NCI-H1436 treated with DMSO at 0.1 percent for 48 hours (cell line): ENCODE data around the gene NFYC.

Source experiments
- DNase-seq: peaks from one replicate; lab custom pipeline; 2025; lab: John Stamatoyannopoulos, UW

Gene NFYC

DNA sequence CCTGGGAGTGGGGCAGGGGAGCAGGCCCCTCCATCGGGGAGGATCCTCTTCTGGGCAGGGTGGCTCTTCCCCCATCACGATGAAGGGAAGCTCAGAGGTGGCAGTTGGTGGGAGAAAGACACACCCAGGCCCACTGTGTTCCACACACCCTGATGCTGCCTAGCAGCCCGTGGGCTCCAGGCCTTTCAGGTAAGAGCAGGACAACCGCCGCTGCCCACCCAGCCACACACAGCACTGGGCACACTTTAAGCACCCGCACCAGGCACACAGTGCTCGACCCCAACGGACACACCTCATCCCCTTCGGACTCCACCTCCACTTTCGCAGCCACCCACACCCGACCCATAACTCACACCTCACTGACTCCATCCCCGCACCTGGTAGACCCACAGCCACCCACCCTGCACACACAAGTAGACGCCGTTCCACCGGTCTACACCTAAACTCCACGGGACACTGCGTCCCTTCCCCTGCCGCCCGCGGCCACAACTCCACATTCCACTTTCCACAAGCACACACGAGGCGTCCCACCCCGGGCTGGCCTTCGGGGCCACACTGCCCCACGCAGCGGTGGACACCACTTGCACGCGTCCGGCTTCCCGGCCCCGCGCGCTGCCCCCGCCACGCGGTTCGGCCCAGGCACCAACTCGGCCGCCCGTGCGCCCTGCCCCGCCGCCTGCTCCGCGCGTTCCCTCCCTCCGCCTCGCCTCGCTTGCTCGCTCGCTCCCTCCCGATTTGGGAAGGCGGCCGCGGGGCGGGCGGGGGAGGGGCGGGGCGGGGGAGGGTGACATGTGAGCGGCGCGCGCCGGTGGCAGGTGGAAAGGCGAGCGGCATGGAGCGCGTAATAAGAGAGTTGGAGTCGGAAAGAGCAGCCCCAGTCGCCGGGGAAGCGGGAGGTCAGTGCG, 91.7 kb downstream of the NFYC start, which contains the start of gene KCNQ4:
Gene KCNQ4, plus strand, starts transcription at position 787 of the 905 bp plus-strand sequence. CDS start 307 bp downstream, outside the sequence.
- DNase-seq: no peak

DNA sequence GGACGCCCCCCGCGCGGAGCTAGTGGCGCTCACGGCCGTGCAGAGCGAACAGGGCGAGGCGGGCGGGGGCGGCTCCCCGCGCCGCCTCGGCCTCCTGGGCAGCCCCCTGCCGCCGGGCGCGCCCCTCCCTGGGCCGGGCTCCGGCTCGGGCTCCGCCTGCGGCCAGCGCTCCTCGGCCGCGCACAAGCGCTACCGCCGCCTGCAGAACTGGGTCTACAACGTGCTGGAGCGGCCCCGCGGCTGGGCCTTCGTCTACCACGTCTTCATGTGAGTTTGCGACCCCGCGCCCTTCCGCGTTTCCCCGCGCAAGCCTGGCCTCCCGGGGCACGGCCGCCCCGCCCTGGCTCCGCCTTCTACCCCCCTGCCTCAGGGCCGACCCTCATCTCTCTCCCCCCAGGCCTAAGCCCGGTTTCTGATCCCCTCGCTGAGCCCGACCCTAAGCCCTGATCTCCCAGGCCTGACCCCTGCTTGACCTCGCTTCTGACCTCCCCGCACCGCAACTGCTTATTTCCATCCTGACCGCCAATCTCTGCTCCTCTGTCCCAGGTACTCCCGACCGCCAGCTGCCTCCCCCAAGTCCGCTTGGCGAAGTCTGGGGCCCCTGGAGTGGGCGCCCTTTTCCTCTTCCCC, 92.8 kb downstream of the NFYC start:
- no peak for DNase-seq

DNA sequence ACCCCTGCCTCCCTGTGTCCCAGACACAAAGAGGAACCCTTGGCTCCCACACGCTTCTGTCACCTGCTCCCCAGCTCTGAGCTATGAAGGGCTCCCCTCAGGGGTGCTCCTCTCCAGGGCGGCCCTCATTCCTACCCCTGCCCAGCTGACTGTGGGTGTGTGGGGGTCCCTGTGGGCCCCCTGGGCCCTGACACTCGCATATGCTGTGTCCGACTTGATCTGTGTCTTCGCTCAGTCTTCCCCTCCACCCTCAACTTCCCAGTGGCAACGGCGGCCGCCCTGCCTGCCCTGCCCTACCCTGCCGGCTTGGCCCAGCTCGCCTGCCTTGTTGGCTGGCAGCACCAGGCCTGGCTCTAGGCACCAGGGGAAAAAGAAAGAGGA, 93.3 kb downstream of the NFYC start:
- DNase-seq: no peak

DNA sequence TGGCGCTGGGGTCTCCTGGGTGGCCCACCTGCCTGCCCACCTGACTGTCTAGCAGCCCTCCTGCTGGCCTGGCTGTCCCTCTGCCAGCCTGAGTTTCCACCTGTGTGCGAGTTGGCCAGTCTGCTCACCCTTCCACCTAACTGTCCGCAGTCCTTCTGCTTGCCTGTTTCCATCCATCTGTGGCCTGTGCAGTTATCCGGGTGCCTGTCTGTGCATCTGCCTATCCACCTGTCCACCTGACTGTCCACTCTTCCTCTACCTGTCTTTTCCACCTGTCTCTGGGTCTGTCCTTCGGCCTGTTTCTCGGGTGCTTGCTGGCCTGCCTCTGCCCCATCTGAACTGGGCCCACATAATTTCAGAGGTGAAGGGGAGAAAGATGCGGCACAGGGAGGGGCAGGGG, 93.9 kb downstream of the NFYC start:
- no peak for DNase-seq

DNA sequence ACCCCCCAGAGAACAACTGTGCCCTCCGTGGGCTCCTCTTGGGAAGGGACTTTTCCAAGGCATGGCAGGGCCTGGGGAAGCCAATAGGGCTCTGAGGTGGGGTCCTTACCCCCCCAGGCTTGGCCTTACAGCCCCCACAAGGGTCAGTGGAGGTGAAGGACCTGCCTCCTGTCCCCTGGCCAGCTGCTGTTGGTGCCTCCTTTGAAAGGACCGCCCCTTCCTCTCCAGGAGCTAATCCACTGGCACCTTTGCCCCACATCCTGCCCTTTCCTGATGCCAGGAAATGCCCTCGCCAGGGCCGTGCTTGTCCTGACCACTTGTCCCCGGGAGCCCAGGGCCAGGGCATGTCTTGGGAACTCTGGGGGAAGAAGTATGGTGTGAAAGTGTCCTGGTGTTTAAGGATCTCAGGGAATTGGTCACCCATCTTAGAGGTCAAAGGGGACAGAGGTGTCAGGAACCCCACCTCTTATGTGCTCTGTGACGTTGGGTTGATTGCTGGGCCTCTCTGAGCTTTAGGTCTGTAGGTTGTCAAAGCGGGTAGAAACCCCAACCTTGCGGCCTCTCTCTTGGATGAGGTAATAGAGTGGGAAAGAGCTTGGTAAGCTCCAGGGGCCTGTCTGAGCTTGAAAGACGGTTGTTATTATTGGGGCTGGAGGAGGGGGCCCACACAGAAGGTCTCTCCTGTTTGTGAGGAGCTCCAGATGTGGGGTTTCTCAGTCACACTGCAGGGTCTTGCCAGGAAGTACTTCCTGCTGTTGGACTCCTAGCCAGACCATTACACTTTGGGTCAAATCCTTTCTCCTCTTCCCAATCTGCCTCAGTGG, 94.9 kb downstream of the NFYC start:
- DNase-seq: no peak

DNA sequence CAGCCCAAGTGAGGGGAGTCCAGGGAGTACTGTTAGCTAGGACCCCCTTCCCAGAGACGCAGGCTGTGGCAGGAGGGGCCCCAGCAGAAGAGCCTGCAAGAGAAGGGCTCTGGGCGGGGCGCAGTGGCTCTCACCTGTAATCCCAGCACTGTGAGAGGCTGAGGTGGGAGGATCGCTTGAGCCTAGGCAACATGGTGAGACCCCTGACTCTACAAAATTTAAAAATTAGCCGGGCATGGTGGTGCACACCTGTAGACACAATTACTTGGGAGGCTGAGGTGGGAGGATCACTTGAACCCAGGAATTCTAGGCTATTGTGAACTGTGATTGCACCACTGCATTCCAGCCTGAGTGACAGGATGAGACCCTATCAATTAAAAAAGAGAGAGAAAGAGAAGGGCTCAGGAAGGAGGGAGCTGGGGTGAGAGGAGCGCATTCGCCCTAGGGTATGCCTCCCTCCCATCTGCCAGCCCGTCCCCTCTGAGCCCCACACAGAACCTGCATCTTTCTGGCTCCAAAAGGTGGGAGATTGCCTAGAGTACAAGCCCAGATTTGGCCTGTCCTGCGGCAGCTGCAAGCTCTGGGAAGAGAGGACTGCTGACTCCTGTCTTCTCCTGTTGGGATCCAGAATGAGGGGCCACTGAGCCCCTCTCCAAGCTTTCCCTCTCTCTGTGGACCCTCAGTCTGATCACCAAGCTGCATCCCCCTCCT, 95.6 kb downstream of the NFYC start:
- DNase-seq: no peak

DNA sequence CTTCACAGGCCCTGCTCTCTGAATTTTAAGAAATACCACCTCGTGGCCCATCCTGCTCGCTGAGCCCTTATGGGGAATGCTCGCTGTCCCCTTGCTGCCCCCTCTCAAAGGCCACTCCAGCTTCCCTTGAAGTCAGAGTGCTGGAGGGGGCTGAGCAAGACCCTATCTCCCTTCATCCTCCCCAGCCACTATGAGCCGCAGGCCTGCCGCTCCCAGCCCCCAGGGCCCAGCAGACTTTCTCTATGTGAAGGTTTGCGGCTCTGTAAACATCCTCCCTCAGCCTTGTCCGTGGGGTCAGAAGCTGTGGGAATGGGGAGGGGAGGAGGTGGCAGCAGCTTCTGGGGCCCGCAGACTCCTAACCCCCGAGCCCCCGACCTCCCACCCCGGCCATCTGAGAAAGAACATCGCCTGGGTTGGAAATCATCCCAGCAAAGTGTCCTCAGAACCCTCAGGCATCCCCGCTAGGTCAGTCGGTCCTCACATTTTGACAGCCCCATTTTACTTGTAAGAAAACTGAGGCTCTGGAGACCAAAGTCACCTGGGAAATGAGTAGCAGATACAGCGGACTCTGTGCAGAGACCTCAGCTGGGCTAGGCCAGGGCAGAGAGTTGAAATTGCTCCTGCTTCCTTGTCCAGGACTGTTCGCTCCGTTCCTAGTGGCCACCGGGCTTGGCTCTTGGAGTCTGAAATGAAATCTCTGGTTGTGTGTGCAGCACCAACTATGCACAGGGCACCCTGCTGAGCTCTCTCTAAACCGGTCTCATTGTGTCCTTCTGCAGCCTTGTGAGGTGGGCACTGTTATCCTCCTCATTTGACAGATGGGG, 96.4 kb downstream of the NFYC start:
- DNase-seq: no peak

DNA sequence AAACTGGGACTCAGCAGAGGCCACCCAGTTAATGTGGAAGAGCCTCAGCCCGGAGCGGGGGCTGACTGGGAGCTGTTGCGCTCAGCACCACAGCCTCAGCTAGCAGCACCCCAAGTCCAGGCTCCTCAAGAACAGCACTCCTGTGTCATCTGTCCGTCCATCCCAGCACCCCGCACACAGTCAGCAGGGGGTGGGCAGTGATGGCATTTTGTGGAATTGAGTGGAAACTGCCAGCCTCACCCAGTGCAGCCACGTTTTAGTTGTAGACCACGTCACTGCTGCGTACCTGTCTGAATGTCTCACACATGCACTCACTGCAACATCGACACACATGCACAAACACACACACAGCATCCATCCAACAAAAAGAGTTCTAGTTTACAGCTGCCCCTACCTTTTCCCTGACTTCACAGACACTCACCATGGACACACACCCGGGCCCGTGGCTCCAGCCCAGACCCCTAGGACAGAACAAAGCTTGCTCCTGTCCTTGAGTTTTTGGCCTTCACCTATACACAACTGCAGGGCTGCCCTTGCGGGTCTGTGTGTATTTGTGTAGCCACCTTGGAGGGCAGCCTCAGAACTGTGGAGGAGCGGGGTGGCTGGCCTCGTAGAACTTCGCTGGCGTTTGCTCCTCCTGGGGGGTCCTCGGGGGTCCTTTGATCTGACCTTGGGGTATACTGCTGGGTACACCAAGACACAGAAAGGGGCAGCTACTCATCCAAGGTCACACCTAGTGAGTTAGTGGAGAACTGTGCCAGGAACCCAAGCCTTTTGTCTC, 97.2 kb downstream of the NFYC start:
- no peak for DNase-seq

DNA sequence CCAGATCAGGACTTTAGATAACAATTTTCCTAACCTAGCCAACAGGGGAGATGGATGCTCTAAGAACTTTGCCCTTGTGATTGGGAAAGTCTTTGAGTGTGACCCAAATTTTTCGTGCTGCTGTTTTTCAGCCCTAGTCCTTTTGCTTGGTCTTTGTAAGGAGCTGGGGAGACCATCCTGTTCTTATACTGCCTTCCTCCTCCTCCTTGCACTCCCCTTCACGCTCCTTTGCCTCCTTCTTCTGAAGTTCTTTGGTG, 97.8 kb downstream of the NFYC start:
- no peak for DNase-seq

DNA sequence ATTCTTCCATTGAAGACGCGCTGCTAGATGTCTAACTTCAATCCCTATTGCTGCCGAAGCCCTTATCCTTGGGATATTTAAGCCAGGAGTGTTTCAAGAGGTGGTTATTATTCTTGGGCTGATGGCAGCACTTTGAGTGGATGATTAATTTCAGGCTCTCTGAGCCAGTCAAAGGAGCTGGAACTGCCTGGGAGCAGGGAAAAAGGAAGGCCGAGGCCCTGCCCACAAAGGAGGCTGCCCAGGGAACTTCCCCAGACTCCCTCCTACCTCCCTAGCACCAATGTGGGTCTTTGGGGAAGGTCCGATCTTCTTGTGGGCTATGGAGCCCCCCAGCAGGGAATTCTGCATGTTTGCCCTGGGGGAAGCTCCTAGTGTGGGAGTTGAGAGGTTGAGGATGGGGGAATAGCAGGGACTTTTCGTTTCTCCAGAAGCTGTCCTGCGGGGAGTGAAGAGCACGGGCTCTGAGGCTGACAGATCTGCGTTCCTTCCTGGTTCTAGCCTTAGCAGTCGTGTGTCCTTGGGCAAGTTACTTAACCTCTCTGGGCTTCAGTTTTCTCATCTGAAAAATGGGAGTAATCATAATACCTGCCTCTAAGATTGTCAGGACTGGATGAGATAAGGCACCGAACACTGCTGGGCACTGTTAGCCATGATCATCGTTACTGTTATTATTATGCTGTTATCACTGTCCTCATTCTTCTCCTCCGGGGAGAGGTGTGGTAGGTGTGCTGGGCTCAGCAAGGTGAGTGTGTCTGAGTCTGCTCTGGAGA, 98.3 kb downstream of the NFYC start:
- no peak for DNase-seq

DNA sequence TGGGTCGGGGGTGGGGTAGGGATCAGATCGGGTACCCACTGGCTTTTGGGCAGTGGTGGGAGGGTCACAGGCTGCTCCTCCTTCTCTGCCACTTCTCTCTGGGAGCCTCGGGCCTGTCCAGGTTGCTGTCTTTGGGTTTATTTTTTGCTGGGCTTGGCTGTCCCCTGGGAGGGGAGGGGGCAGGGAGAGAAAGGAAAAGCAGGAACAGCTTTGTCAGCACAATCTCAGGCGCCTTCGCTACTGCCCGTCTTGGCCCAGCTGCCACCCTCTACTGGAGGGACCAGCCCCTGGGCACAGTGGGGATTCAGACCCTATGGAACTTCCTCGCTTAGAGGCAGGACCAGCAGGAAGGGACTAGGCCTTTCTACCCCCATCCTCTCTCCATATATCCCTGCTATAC, 100.5 kb downstream of the NFYC start:
- no peak for DNase-seq

DNA sequence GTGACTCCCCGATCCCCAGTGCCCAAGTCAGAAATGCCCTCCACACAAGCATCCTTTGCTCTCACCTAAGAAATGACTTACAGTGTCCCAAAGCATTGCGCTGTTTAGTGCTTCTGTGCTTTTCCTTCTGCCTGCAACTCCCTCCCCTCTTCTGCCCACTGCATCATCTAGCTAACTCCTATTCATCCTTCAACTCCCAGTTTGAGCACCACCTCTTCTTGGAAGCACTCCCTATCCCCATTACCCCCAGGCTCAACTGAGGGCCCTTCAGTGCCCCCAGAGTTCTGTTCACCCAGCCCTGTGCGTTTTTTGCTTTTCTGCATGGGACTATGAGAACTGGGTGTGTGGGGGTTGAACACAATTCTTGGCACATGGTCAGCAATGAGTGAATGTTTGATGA, 102.1 kb downstream of the NFYC start:
- DNase-seq: no peak

DNA sequence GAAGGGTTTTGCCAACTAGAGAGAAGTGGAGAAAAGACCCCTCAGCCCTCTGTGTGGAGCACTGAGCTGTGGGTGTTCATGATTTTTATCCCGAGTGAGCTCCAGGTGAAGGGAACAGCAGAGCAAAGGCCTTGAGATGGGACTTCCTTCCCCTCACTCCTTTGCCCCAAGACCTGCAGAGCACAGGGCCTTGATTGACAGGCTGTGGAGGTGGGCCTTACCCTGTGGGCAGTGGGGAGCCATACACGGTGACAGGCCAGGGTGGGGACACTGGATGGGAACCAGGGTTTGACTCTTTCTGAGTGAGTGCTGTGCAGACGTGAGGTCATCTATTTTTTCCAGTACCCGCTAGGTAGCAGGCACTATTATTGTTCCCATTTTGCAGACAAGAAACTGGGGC, 102.5 kb downstream of the NFYC start:
- DNase-seq: no peak

DNA sequence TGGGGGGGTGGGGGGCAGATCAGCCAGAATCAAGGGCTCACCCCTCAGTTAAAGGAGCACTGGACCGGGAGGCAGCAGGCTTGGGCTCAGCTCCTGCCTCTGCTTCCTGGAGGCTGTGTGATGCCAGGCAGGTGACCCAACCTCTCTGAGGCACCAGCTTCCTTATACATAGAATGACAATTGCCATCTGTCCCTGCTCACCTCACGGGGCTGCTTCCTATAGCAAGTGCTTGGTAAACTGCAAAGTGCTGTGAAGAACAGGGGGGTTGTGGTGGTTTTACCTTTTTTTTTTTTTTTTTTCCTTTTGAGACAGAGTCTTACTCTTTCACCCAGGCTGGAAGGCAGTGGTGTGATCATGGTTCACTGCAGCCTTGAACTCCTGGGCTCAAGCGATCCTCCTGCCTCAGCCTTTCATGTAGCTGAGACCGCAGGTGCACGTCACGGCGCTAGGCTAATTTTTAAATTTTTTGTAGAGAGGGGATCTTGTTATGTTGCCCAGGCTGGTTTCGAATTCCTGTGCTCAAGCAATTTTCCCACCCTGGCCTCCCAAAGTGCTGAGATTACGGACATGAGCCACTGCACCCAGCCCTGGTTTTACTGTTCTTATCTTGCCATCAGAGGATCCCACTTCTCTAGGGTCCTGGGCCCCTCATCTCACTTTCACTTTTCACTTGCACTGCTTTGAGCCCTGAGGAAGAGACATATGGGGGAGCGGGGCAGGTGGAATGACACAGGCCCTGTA, 103.6 kb downstream of the NFYC start:
- no peak for DNase-seq

DNA sequence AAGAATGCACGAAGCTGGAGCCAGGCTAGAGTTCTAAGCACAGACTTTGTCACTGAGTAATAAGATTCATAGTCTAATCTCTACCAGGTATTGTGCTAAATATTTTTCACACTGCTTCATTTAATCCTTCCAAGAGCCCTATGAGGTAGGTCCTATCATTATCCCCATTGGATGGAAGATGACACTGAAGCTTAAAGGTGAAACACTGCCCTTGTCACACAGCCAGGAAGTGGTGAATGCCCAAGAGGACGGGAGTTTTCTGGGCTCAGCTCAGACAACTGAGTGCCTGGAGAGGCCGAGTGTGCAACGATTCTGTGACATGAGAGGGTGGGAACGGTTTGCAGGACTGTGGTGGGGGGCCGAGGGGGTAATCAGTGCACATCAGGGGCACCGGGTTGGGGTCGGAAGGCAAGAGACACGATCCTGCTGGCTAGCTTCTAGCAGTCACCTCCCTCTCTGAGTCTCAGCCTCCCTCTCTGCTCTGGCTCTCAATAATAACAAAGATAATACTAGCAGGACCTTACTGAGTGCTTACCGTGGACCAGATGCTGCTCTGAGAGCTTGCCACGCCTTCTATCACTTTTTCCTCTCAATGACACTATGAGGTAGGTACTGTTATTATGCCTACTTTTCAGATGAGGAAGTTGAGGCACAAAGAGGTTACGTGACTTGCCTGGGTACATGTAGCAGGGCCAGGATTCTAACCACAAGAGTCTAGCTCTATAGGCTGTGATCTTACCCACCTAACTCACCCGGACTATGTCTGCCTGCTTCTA, 104.5 kb downstream of the NFYC start:
- no peak for DNase-seq

DNA sequence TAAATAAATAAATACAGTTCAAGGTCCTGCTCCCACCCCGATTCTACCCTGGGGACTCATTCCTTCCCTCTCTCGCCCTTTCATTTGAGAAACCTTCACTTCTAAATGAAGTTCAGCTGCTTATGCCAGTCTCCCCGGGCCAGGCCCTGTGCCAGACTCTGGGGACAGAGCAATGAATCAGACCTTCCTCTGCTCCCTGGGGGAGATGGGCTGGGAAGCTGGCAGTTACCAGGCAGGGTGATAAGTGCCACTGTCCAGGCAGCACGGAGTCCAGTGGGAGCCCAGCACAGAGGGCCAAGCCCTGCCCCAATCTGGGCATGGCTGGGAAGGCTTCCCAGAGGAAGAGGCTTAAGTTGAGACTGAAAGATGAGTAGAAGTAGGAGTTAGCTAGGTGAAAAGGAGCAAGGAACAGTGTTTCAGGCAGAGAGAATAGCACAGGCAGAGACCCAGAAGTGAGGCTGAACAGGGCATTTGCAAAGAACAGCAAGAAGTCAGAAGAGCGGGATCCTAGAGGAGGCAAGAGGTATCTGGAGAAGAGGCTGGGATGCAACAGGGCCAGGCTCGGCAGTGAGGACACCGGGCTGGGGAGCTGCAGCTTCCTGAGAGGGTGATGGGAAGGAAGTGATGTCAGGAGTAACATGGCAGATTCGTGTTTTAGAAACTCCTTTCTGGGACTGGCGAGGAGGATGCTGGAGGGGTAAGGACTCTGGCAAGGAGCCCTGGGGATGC, 105.6 kb downstream of the NFYC start:
- no peak for DNase-seq

DNA sequence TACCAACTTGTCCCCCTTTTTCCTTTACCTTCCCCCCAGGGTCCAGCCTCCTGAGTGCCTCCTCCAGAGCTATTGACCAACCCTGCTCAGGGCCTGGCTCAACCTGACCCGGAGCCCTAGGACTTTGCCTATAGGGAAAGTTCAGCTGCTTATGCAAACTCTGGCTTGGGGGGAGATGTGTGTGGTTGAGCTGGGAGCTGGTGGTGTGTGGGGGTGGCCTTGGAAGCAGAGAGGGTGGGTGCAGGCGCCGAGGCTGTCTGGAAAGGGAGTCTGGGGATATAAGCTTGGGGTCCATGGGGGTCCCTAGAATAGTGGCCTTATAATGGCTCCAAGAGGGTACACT, 106.1 kb downstream of the NFYC start:
- DNase-seq: no peak
